CD4-positive, alpha-beta T cell treated with Interleukin-1 beta for 1 hour (primary cell): ENCODE measurements around the gene LDB2.
A peak's percentile ranks its signal among the peaks of the same experiment; 100 is the strongest.

ENCODE experiments used
- DNase-seq, 2 donors: peaks; one replicate each; pipeline ENCODE4 v3.0.0-alpha.2; 2020 to 2022

Gene LDB2

DNA sequence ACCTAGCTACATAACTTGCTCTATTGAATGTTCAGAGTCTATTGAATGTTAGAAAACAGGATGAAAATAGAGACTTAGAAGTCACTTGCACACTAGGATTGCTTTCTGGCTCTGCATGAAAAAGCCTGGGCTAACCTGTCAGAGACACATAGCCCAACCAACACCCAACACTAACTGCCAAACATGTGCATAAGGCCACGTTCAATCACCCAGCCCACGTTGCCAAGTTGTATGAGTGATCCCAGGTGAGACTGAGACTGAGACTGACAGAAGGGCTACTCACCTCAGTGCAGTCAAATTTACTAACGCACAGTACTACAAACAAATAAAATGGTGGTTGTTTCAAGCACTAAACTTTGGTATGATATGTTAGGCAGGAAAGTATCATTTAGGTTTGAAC lies 61.0 kb downstream of the LDB2 start:
- DNase-seq: no peak

DNA sequence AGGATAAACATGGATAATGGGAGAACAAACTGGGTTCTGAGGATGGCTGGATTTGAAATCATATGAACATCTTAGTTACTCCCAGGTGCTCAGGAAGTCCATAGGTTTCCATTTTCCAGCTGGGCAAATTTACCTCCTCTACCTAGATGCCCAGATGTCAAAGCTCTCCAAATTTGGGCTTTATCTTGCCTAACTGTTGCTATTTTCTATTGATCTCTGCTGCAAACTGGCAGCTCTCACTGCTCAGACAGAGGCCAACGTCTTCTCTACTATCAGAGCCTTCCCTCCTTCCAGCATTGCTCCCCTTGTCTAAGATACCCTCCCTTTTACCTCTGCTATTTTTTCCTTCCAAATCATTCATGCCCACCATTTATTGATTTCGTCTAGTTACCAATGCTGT lies 62.1 kb downstream of the LDB2 start:
- no peak for DNase-seq

DNA sequence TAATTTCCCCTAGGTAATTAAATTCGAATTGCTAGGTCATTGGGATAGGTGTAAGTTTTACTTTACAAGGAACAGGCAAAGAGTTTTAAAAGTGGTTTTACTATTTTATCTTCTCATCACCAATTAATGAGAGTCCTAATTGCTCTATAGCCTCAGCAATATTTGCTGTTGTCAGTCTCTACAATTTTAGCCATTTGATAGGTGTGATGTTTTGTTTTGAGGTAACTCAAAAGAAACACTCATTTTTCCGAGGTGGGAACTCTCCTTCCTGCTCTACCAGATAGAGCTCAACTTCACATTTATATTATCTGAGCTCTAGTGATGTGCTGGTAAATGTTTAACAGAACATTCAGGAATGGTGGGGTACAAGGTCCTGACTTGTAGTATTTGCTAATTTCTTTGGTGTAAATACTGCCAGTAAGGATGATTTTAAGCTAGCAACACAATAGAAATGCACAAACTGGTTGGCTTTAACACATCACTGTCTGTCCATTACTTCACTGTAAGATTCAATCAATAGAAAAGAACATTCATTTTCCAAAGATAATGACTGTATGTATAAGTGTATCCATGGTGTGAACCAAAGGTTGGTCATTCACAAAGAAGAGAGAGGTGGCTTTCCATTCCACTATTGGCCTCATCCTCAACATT lies 62.7 kb downstream of the LDB2 start:
- no peak for DNase-seq

DNA sequence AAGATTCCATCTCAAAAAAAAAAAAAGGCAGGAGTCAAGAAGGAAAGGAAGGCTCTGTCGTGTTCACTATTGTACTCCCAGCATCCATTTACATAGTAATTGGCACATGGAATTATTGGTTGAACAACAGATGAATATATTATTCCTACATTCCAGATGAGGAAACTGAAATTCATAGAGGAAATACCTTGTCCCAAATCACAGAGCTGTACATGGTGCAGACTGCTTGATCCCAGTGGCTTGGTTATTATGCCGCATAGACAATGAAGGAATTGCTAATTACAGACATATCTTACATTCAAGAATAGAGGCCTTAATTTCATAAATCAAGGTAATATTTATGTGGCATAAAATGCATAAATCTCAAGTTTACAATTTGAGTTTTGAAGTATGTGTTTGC lies 63.6 kb downstream of the LDB2 start:
- no peak for DNase-seq

DNA sequence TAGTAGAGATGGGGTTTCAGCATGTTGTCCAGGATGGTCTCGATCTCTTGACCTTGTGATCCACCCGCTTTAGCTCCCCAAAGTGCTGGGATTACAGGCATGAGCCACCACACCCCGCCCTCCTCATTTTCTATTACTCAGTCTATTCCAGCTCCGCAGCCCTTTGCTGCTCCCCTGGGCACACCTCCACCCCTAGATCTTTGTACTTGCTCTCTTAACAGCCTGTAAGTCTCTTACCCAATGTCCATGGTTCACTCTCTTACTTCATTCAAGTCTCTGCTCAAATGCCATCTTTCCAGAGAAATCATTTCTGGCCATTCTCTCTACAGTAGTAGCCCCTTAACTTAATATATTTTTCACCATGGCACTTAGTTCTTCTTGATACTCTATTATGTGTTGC lies 64.7 kb downstream of the LDB2 start:
- DNase-seq: no peak

DNA sequence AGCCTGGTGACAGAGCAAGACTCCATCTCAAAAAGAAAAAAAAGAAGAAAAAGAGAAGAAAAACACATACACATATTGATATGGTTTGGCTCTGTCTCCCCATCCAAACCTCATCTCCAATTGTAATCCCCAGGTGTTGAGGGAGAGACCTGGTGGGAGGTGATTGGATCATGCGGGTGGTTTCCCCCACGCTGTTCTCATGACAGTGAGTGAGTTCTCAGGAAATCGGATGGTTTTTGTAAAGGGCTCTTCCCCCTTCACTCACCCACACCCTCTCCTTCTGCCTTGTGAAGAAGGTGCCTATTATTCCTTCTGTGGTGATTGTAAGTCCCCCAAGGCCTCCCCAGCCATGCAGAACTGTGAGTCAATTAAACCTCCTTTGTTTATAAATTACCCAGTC lies 68.4 kb downstream of the LDB2 start:
- no peak for DNase-seq

DNA sequence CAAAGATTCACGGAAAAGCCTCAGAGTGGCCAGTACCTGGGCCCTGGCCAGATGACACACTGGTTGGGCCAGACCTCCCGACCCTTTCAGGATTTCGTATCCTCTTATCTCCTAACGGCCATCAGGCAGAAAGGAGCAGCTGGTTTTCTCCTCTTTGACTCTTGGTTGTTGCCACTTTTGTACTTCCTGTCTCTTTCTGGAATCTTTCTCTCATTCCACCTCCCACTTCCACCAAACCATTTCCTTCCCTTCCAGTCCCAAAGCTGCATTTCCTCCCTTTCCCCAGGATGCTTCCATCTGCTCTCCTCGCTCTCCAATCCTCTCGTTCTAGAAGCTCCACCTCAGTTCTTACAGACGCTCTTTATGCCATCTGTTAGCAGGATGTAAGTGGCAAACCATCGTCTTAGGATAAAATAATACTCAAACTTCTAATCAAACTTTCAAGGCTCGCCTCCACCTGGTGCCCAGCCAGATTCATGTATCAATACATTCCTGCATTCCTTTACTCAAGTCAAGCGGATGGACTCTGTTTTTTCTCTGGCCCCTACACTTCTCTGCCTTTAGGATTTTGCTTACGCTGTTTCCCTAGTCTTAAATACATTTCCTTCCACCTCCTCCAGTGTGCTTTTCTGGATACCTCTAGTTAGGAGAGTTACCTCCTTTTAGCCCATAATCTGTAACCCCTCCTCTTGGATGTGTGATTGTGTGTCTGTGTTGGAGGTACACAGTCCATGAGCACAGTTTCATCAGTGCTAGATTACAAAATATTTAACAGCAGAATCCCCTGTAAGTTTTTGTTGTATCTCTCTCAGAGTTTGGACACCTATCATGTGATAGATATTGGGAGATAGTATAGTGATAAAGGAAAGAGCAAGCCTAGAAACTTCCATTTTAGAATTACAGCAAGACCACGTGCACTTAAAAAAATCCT lies 70.4 kb downstream of the LDB2 start:
- no peak for DNase-seq

DNA sequence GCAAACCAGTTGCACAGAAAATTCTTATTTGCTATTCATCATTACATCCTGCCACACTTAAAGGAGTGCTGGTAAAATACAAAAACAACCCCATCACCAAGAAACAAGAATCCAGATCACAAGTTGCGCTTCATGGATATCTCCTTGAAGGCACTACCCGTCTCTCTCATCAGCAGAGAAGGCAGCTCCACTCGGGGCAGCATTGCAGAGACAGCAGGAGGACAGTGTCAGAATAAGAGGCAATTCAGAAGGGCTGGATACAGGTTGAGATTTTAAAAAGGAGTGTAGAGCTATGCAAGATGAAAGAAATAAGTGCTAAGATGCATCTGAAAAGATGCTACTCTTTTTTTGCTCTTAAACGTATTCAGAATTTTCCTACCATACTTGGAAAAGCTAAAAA lies 71.4 kb downstream of the LDB2 start:
- no peak for DNase-seq

DNA sequence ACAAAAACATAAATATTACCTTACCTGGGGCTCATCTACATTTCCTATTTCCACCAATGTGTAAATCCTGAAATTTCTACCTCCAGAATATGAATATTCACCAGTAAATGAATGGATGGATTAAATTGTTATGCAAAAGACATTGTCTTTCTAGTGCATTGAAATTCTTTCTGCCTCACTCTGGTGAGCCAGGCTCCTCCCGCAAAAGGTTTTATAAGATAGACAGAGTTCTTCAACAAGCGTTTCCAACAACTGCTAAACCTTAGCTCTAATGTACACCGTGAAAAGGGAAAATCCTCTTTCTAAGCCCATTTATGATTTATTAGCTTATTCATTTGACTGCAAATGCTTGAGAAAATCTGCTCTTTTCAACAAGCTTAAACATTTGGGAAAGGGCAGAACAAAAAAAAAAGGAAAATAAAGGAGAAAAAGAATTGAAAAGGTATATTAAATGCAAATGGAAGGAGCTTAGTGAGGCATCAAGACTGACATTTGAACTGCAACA lies 72.0 kb downstream of the LDB2 start:
- no peak for DNase-seq

DNA sequence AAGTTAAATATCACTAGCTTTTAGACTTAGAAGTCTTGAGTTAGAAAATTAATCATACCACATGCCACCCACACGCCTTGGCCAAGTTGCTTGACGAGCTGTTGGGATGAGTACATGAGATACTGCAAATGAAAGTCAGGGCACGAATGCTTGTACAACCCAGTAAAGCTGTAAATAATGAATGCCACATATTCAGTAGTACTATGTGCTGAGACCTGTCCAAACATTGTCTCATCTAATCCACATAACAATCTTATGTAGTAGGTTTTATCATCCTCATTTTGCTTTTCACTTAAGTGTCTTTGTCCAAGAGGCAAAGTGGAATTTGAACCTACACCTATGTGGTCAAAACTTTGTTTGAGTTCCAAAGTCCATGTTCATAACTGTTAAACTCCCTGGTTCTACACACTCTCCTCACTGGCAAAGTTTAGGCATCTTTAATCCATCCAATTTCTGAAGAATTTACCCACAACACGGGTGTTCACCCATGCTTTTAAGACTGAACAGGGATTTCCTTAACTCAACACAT lies 74.1 kb downstream of the LDB2 start:
- no peak for DNase-seq

DNA sequence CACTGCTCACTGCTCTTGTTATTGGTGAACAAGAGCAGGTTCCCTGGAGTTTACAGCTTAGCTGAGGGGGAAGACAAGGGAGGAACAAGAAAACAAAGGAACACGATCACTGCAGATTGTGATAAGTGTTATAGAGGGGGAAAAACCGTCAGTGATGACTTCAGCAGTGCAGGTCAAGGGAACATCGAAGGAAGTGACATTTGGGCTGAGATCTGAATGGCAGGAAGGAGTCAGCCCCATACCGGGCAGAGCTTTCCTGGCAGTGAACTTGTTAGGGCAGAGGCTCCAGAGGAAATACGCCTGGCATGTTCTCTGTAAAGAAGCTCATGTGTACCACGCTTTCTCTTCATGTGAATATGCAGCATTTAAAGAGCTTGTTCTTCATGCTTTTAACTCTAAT lies 78.1 kb downstream of the LDB2 start:
- no peak for DNase-seq

DNA sequence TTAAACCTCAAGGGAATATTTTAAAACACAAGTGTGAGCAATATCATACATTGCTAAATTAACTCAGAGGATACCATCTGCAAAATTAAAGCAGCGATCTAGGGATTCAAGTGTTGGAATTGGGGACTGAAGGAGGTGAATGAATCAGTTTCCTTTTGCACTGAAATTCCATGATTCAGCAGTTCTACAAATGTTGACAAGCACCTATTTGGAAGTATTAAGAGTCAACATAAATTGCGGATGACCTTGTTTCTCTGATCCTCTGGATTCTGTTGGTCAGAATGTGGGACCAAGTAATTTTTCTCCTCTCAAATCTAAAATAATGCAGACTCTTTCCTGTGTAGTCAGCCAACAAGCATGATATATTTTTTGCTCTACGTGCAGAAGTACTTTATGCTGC lies 78.8 kb downstream of the LDB2 start:
- DNase-seq: no peak

DNA sequence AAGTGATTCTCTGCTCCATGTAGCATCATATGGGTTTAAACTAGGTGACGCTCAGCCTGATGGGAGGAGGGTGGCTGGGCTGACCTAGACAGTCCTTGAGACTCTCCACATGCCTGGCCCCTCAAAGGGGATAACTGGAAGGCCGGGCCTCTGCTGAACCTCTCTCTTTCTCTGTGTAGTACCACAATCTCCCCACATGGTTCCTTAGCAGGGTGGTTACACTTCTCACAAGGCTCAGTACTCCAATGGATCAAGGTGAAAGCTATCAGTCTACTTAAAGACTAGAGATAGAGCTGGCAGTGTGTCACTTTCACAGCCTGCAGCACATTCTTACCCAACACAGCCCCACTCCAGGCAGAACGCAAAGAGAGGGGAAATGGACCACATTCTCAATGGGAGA lies 80.4 kb downstream of the LDB2 start:
- DNase-seq: no peak

DNA sequence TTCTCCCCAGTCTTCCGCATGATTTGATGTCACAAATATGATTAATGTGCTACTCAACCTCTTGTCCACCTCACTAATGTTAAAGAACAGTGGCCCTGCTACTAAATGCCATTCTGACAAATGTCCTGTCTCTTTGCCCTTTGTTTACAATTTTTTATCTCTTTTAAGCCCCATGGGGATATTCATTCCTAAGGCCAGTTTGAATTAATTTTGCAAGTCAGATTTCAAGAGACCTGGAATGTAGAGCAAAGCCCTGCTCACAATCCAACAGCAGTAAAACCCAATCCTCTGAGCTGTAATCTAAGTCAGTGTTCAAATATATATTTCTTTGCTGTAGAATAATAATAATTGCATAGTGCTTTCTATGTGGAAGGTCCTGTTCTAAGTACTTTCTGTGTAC lies 81.2 kb downstream of the LDB2 start:
- DNase-seq: no peak

DNA sequence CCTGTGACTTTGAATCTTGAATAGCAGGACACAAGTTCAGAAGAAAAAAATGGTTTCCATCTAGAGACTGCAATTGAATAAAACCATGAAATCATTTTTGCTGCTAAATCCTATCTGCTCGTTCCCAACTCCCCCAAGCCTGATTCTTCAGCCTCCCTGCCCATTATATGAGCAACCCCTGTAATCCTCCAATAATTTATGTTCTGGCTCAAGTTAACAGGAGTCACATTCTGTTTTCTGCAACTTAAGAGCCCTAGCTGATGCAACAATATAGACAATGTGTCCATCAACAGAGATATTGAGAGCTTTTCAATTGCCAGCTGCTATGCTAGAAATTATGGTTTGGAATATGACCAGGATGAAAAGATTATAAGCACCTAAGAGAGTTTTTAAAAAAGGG lies 84.1 kb downstream of the LDB2 start:
- DNase-seq: no peak

DNA sequence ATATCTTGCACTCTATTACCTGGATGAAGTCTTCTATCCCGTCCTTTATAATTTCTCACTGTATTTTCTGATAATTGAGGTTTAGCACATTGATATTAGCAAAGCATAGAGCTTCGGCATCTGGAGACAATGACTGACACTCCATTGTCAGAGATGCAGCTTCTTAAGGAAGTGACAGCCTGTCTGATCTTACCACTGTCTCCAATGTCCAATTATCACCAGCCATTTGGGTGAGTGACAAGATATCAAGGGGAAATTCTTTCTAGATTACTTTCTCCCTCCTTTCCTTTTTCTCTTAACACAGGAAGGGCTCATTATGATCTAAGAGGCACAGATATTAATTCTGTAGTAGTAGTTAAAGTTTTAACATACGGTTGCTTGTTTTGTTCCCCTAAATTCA lies 86.4 kb downstream of the LDB2 start:
- no peak for DNase-seq

DNA sequence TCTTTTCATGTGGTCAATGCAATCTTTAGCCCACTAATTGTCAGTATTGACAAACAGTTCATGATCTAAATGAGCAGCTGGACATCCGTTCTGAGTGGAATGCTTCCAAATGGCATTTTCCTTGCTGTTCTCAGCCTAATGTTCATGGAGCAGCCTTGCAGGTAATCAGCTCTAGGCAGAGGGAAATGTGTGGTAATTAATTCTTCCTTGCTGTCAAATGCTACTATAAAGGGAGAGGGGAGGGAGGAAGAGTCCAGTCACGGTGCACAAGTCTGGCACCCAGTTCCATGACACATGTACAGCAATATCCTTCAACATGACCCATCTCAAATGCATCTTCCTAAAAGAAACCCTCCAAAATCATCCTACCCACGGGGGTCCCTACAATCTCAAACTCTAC lies 88.5 kb downstream of the LDB2 start:
- no peak for DNase-seq

DNA sequence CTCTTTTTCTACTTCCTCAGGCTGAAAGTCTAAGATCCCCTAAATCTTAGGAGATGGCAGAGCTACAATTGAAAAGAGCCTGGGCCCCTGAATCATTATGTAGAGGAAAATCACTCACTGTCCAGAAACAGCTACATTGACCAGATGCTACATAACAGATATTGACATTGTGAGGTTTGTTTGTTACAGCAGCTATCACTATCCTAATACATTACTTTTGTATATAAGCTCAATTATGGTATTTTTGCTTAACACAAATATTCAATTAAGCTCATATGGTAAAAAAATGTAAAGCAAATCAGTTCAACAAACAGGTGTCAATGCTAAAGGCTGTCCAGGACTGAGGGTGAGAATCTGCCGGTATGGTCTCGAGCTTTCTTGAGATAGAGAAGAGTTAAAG lies 89.4 kb downstream of the LDB2 start:
- DNase-seq: no peak

DNA sequence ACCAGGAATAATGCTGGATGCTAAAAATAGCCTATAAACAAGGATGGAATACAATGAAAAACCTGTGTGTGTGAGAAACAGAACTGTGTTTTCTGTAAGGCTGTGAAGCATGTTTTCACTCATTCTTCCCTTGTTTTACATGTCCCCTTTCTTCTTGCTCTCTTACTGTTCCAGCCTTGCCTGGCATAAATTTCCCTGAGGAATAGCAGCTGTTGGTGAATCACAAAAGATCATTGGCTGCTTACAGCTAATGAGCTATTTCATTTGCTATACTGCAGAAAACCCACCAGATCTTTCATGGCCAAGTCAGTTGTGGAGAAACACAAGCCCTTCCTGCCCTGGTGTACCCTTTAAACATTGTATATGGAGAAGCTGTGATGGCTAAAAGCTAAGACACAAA lies 91.1 kb downstream of the LDB2 start:
- no peak for DNase-seq

DNA sequence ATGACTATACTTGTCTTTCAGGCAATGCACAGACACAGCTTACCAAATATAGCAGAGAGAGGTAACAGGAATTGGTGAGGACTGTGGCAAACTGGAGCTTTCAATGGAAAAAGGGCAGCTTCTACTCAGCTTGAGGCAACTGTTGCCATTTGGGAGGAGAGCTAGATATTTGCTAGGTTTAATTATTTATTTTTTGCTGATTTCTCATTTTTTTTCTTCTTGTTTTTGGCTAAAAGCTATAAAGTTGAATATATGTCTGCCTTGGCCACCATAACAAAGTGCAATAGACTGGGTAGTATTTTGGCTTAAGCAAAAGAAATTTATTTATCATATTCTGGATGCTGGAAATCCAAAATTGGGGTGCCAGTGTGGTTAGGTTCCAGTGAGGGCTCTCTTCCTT lies 93.9 kb downstream of the LDB2 start:
- no peak for DNase-seq

DNA sequence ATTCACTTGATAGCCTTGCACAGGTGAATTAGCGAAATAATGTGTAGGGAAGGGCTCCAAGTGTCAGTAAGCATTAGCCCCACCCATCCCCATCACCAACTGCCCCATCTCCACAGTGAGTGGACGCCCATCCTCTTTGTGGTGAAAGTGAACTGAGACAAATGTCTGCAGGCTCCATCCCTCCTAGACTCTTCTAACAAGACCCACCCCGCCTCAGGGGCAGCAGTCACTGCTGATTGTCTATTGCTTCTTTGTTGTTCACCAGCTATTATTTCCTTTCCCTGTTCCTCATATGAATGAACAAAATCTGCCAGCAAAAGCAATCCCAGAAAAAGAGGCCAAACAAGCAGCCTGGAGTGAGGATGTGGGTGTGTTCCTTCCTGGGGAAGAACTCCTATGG lies 96.4 kb downstream of the LDB2 start:
- DNase-seq: no peak

DNA sequence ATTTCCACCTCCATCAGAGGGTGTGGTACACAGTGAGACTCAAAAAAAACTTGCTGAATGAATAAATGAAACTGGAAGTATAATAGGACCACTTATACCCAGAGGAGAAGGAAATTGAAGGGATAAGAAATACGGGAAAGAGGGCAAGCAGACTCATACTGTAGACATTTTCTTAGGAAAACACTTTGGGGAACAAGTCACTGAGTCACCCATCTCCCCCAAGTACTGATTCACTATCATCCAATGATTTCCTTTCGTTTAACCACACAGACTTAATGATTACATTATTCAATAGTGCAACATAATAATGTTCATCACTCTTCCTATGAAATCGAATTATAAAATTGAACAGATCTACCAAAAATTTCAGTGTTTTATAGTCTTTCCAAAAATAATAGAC lies 97.1 kb downstream of the LDB2 start:
- no peak for DNase-seq

DNA sequence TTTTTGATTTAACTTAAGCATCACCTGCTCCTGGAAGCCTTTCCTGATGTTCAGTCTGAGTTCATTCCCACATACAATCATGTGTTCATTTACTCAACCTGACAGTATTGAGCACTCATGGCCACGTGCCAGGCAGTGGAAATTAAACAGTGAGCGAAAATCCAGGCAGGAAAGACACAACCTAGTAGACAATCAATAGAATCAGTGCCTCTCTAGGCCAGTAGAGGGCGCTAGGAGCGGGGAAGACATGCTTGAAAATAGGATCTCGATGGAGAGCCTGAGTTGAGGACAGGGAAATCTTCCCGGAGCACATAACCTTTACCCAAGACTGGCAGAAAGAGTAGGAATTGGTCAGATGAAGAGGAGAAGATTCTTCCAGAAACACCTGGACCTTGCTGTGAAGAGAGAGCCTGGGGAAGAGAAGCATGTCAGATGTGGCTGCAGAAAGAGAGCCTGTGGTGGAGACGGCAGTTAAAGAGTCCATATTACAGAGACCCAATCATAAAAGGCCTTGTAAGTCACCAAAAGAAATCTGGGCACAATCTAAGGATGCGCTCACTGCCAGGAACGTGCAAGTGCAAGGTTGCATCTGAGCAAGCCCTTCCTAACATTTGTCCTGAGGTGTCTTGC lies 103.5 kb downstream of the LDB2 start:
- DNase-seq: peak; percentile 1 to 24

DNA sequence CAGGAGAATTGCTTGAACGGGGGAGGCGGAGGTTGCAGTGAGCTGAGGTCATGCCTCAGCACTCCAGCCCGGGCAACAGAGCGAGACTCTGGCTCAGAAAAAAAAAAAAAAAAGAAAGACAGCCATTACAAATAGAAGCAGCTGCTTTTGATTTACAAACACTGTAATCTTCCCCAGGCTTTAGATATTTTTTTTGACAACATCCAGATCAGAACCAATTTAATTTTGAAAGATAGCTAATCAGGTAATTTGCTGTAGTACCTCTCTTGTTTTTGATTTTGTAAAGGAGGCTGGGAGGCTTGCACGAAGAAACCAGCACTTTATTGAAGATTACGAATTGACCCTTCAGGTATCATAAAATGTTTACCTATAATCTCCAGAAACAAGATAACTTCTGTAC lies 107.0 kb downstream of the LDB2 start:
- no peak for DNase-seq
